GM06990 (cell line): ENCODE results near the gene DCAF6.

Experiments
- DNase-seq: peaks from one replicate; pipeline ENCODE4 v3.0.0-alpha.2; 2011; ENCODE audit not compliant: insufficient read length; ENCODE audit errors: extremely low read depth
- H3K27me3 ChIP-seq: replicated peaks from 2 replicates; pipeline ENCODE4 v1.6.0; 2011; ENCODE audit warnings: low read length; ENCODE audit not compliant: control insufficient read depth, insufficient read depth
- H3K36me3 ChIP-seq: 2 replicates; pipeline ENCODE4 v1.5.1; 2011; ENCODE audit warnings: low read length; ENCODE audit not compliant: control insufficient read depth, insufficient read depth
- H3K4me3 ChIP-seq: replicated peaks from 2 replicates; pipeline ENCODE4 v1.5.1; 2011; ENCODE audit warnings: low read depth, mild to moderate bottlenecking, control low read depth, low read length
- CTCF ChIP-seq: IDR thresholded peaks from 2 replicates; pipeline ENCODE4 v1.5.1; 2011; ENCODE audit warnings: low read length, control low read depth, mild to moderate bottlenecking, inconsistent platforms; ENCODE audit not compliant: insufficient read depth, poor library complexity, severe bottlenecking

DCAF6 gene

GRCh38 chr1:167957710-167958109, 21.2 kb downstream of the DCAF6 start:
- Histone ChIP-seq H3K4me3 (no peak overlapping the region), H3K36me3 (peaks cover 2% of the 10 kb centered on the region), H3K27me3 (no peaks in the 10 kb centered on the region)
- no peak for DNase-seq
- no peak for TF ChIP-seq CTCF

GRCh38 chr1:167964646-167965045, 28.2 kb downstream of the DCAF6 start:
- H3K36me3 ChIP-seq = no peaks in the 10 kb centered on the region; the same call in 1 of the 2 replicates
- no peak overlapping the region for H3K4me3 ChIP-seq
- no peak for DNase-seq
- no peak for TF ChIP-seq CTCF
- no peaks in the 10 kb centered on the region for H3K27me3 ChIP-seq

- TF ChIP-seq CTCF = no peak
- H3K4me3 ChIP-seq = no peak overlapping the region
- H3K27me3 ChIP-seq = no peaks in the 10 kb centered on the region
- no peaks in the 10 kb centered on the region; the same call in 1 of the 2 replicates for H3K36me3 ChIP-seq
- no peak for DNase-seq
These were observed 29.6 kb downstream of the DCAF6 start for GRCh38 chr1:167966050-167966449.

- Histone ChIP-seq H3K4me3 (no peak overlapping the region), H3K27me3 (no peaks in the 10 kb centered on the region), H3K36me3 (no peaks in the 10 kb centered on the region; the same call in 1 of the 2 replicates)
- TF ChIP-seq CTCF = no peak
- DNase-seq = no peak
These were observed 32.1 kb downstream of the DCAF6 start for GRCh38 chr1:167968569-167968968.

GRCh38 chr1:167973832-167974231, 37.3 kb downstream of the DCAF6 start:
- no peak for TF ChIP-seq CTCF
- no peak for DNase-seq
- Histone ChIP-seq H3K27me3 (no peaks in the 10 kb centered on the region), H3K4me3 (no peak overlapping the region), H3K36me3 (peaks cover 5% of the 10 kb centered on the region; the same call in 1 of the 2 replicates)

GRCh38 chr1:167974698-167975097, 38.2 kb downstream of the DCAF6 start:
- no peaks in the 10 kb centered on the region for H3K27me3 ChIP-seq
- peaks cover 5% of the 10 kb centered on the region; the same call in 1 of the 2 replicates for H3K36me3 ChIP-seq
- DNase-seq = no peak
- no peak overlapping the region for H3K4me3 ChIP-seq
- no peak for TF ChIP-seq CTCF
